Gastrocnemius medialis (tissue), 4 donors: Measurements from ENCODE around the gene ZCCHC14. TPM values are rescaled to one million over a fixed set of nuclear protein-coding genes. Genes with fewer than 3 reads are reported as not detected.
"Not testable (repeated sequence)": the region's sequence is repeated elsewhere in the genome, so short reads cannot be mapped to it uniquely, and the experiment has no call there.

ENCODE experiments used
- ATAC-seq, 2 donors: fragments of 150-250 bp; one replicate each; pipeline ENCODE4 v1.9.1; 2016
- DNase-seq, 2 donors: peaks; one replicate each; pipeline ENCODE4 v3.0.0-alpha.2; 2019
- H3K27ac ChIP-seq, 4 donors: fragments of 200-600 bp; sonication (generic); 1 replicate in 1 of 4; 2 replicates in 3 of 4; pipeline ENCODE4 v1.5.1; 2016 to 2018; ENCODE audit warnings: mild to moderate bottlenecking in 2 of 4, moderate library complexity in 1 of 4
- H3K27me3 ChIP-seq, 3 donors: fragments of 200-600 bp; sonication (generic) in 2 of 3; 1 replicate in 1 of 3; 2 replicates in 2 of 3; pipeline versions ENCODE4 v1.5.1 to v1.6.0; 2016 to 2019; ENCODE audit warnings: mild to moderate bottlenecking in 1 of 3, moderate library complexity in 1 of 3
- H3K36me3 ChIP-seq, 2 donors: fragments of 200-600 bp; sonication (generic) in 1 of 2; one replicate each; pipeline ENCODE4 v1.5.1; 2017 to 2018
- H3K4me1 ChIP-seq, 2 donors: fragments of 200-600 bp; sonication (generic) in 1 of 2; one replicate each; pipeline ENCODE4 v1.5.1; 2016 to 2017; ENCODE audit warnings: mild to moderate bottlenecking in 2 of 2
- H3K4me3 ChIP-seq, 4 donors: fragments of 200-600 bp; sonication (generic) in 3 of 4; 1 replicate in 1 of 4; 2 replicates in 3 of 4; pipeline ENCODE4 v1.5.1; 2016 to 2019; ENCODE audit warnings: mild to moderate bottlenecking in 2 of 4
- H3K9me3 ChIP-seq, 3 donors: fragments of 200-600 bp; sonication (generic) in 2 of 3; 1 replicate in 1 of 3; 2 replicates in 2 of 3; pipeline ENCODE4 v1.5.1; 2016 to 2019
- CTCF ChIP-seq, 5 experiments: fragments of 450-650 bp in 3 of 5; fragments of 200-600 bp in 2 of 5; sonication (generic) in 2 of 5; IDR thresholded peaks in 4 of 5; conservative IDR thresholded peaks in 1 of 5; 1 replicate in 4 of 5; 2 replicates in 1 of 5; pipeline ENCODE4 v1.5.1; 2016 to 2019; ENCODE audit warnings: antibody characterized with exemption in 5 of 5, mild to moderate bottlenecking in 3 of 5, moderate library complexity in 3 of 5
- POLR2A ChIP-seq, 2 donors: fragments of 450-650 bp; IDR thresholded peaks; one replicate each; pipeline ENCODE4 v1.6.1; 2017; ENCODE audit warnings: antibody characterized with exemption in 2 of 2, mild to moderate bottlenecking in 2 of 2, moderate library complexity in 2 of 2
- in situ Hi-C, 4 donors: fragments of 200-750 bp; cut with MboI; loops; one replicate each; pipeline versions ENCODE4 v1.15.0 to v1.8.0; 2017; ENCODE audit warnings: low sequenced_read_pairs in 4 of 4
- intact Hi-C: fragments of 100-400 bp; cut with DNase I; formaldehyde crosslinking; loops from one replicate; pipeline ENCODE4 v1.15.1; 2023; ENCODE audit warnings: low total_unique reads
- total RNA-seq, 4 donors: library from RNA; depleted of rRNA; stranded (reverse); fragments of >200 nt; gene quantifications; one replicate each; pipeline versions ENCODE4 v1.1.0 to v1.2.3, GENCODE V29; 2016

Gene ZCCHC14
- total RNA-seq, 4 donors from 2014 or later: 8.9 to 10.7 (median 9.3) TPM

- DNase-seq (no peak), ATAC-seq (peak; percentile 5 to 24)
- H3K36me3 ChIP-seq: no peaks in the 10 kb centered on the region
- peaks cover 51 to 55% of the 10 kb centered on the region in 2 donors for H3K4me1 ChIP-seq
- in situ Hi-C loops: no loop called here
- H3K27me3 ChIP-seq: no peaks in the 10 kb centered on the region
- no peak for TF ChIP-seq POLR2A (IDR thresholded peaks at IDR 0.05)
- TF ChIP-seq CTCF (IDR thresholded peaks at IDR 0.05 in 4 of 5, conservative IDR thresholded peaks at IDR 0.05 in 1 of 5): peak in 2 of 5 experiments; percentile 8 to 23
- no peaks in the 10 kb centered on the region for H3K9me3 ChIP-seq
- H3K4me3 ChIP-seq: peak overlapping the region; percentile 53 to 62 (median 58)
- peak overlapping the region; percentile 67 to 75 (median 72) for H3K27ac ChIP-seq
- intact Hi-C loops: loop anchor here (2.0 kb wide), 1 partner anchor 27 kb away; no protein-coding TSS in a partner anchor
These were observed 1.1 kb downstream of the ZCCHC14 start for GRCh38 chr16:87491522-87492290.

GRCh38 chr16:87490799-87491521 is 1.9 kb downstream of the ZCCHC14 start:
- DNase-seq, H3K36me3 ChIP-seq, in situ Hi-C loops, ATAC-seq, H3K9me3 ChIP-seq, intact Hi-C loops, H3K27me3 ChIP-seq: not testable (repeated sequence)
- peaks cover 57 to 62% of the 10 kb centered on the region in 2 donors for H3K4me1 ChIP-seq
- H3K4me3 ChIP-seq: peak overlapping the region; percentile 53 to 62 (median 58)
- peak overlapping the region; percentile 67 to 75 (median 72) for H3K27ac ChIP-seq

- intact Hi-C loops (no loop called here), in situ Hi-C loops (no loop called here)
- H3K36me3 ChIP-seq: no peaks in the 10 kb centered on the region
- ATAC-seq: no peak
- peak overlapping the region; percentile 53 to 62 (median 58) for H3K4me3 ChIP-seq
- peaks cover 63 to 70% of the 10 kb centered on the region in 2 donors for H3K4me1 ChIP-seq
- no peak for DNase-seq
- TF ChIP-seq POLR2A (IDR thresholded peaks at IDR 0.05) (no peak), CTCF (IDR thresholded peaks at IDR 0.05 in 4 of 5, conservative IDR thresholded peaks at IDR 0.05 in 1 of 5) (no peak)
- H3K27me3 ChIP-seq: no peaks in the 10 kb centered on the region
- peak overlapping the region; percentile 67 to 75 (median 72) for H3K27ac ChIP-seq
- no peaks in the 10 kb centered on the region for H3K9me3 ChIP-seq
These were observed 2.6 kb downstream of the ZCCHC14 start for GRCh38 chr16:87490096-87490798.

GRCh38 chr16:87489434-87490045 is 3.3 kb downstream of the ZCCHC14 start:
- no peaks in the 10 kb centered on the region for H3K27me3 ChIP-seq
- H3K9me3 ChIP-seq: no peaks in the 10 kb centered on the region
- peaks cover 68 to 74% of the 10 kb centered on the region in 2 donors for H3K4me1 ChIP-seq
- TF ChIP-seq CTCF (IDR thresholded peaks at IDR 0.05 in 4 of 5, conservative IDR thresholded peaks at IDR 0.05 in 1 of 5) (no peak), POLR2A (IDR thresholded peaks at IDR 0.05) (no peak)
- peak overlapping the region in 3 of 4 donors; percentile 10 to 75 (median 70) for H3K27ac ChIP-seq
- ATAC-seq: no peak
- no peak for DNase-seq
- no peaks in the 10 kb centered on the region for H3K36me3 ChIP-seq
- intact Hi-C loops: loop anchor here (5.0 kb wide), 1 partner anchor 82 kb away; no protein-coding TSS in a partner anchor
- in situ Hi-C loops: no loop called here
- peak overlapping the region; percentile 53 to 62 (median 58) for H3K4me3 ChIP-seq

- in situ Hi-C loops, H3K27me3 ChIP-seq, DNase-seq, H3K36me3 ChIP-seq, ATAC-seq, H3K9me3 ChIP-seq: not testable (repeated sequence)
- intact Hi-C loops: loop anchor here (5.0 kb wide), 1 partner anchor 82 kb away; no protein-coding TSS in a partner anchor
- Histone ChIP-seq H3K27ac (peak overlapping the region in 2 of 4 donors; percentile 7 to 10), H3K4me1 (peaks cover 74 to 77% of the 10 kb centered on the region in 2 donors), H3K4me3 (peak overlapping the region in 2 of 4 donors; percentile 11 to 59)
These were observed 3.9 kb downstream of the ZCCHC14 start for GRCh38 chr16:87488960-87489359.
